Measurements from ENCODE around the gene OR56B4. TPM values are rescaled to one million over a fixed set of nuclear protein-coding genes. Genes with fewer than 3 reads are reported as not detected.

Gene OR56B4
- total RNA-seq, 4 donors from 2014 or later: not detected

- no peak overlapping the region for H3K27ac ChIP-seq
- no peaks in the 10 kb centered on the region for H3K4me1 ChIP-seq
- DNase-seq (ENCODE audit: low spot score in 2 of 2): no peak
- 41% methylated on average over 2 of the region's 2 CpGs for WGBS
- H3K9me3 ChIP-seq: no peaks in the 10 kb centered on the region
- H3K4me3 ChIP-seq: no peak overlapping the region
- no peaks in the 10 kb centered on the region for H3K27me3 ChIP-seq
- TF ChIP-seq POLR2AphosphoS5 (IDR thresholded peaks at IDR 0.05) (no peak), EP300 (IDR thresholded peaks at IDR 0.05) (no peak), POLR2A (IDR thresholded peaks at IDR 0.05) (no peak), CTCF (IDR thresholded peaks at IDR 0.05) (no peak)
- no peaks in the 10 kb centered on the region for H3K36me3 ChIP-seq
Measured at GRCh38 chr11:6099577-6099976, 7.9 kb upstream of the OR56B4 start.

- Histone ChIP-seq H3K9me3 (no peaks in the 10 kb centered on the region), H3K27me3 (no peaks in the 10 kb centered on the region), H3K27ac (no peak overlapping the region), H3K4me3 (no peak overlapping the region), H3K4me1 (no peaks in the 10 kb centered on the region), H3K36me3 (no peaks in the 10 kb centered on the region)
- WGBS: 0% methylated on average over 1 of the region's 1 CpG
- no peak for DNase-seq (ENCODE audit: low spot score in 2 of 2)
- TF ChIP-seq POLR2AphosphoS5 (IDR thresholded peaks at IDR 0.05): no peak
- no peak for TF ChIP-seq POLR2A (IDR thresholded peaks at IDR 0.05)
- TF ChIP-seq CTCF (IDR thresholded peaks at IDR 0.05): no peak
- TF ChIP-seq EP300 (IDR thresholded peaks at IDR 0.05): no peak
Measured at GRCh38 chr11:6110011-6110410, 2.5 kb downstream of the OR56B4 start.

GRCh38 chr11:6111673-6112072 lies 4.2 kb downstream of the OR56B4 start:
- Histone ChIP-seq H3K36me3 (no peaks in the 10 kb centered on the region), H3K4me3 (no peak overlapping the region), H3K4me1 (no peaks in the 10 kb centered on the region), H3K27me3 (no peaks in the 10 kb centered on the region), H3K9me3 (no peaks in the 10 kb centered on the region), H3K27ac (no peak overlapping the region)
- no peak for DNase-seq (ENCODE audit: low spot score in 2 of 2)
- WGBS: 44% methylated on average over 2 of the region's 2 CpGs
- TF ChIP-seq CTCF (IDR thresholded peaks at IDR 0.05) (no peak), EP300 (IDR thresholded peaks at IDR 0.05) (no peak), POLR2A (IDR thresholded peaks at IDR 0.05) (no peak), POLR2AphosphoS5 (IDR thresholded peaks at IDR 0.05) (no peak)

GRCh38 chr11:6116638-6117037 lies 9.2 kb downstream of the OR56B4 start:
- no peak overlapping the region for H3K4me3 ChIP-seq
- no peaks in the 10 kb centered on the region for H3K9me3 ChIP-seq
- H3K27me3 ChIP-seq: no peaks in the 10 kb centered on the region
- no peaks in the 10 kb centered on the region for H3K4me1 ChIP-seq
- no peak overlapping the region for H3K27ac ChIP-seq
- WGBS: 91% methylated on average over 1 of the region's 1 CpG
- no peaks in the 10 kb centered on the region for H3K36me3 ChIP-seq
- TF ChIP-seq CTCF (IDR thresholded peaks at IDR 0.05): no peak
- no peak for TF ChIP-seq POLR2AphosphoS5 (IDR thresholded peaks at IDR 0.05)
- no peak for TF ChIP-seq POLR2A (IDR thresholded peaks at IDR 0.05)
- no peak for TF ChIP-seq EP300 (IDR thresholded peaks at IDR 0.05)
- no peak for DNase-seq (ENCODE audit: low spot score in 2 of 2)

- no peak overlapping the region for H3K4me3 ChIP-seq
- H3K36me3 ChIP-seq: no peaks in the 10 kb centered on the region
- H3K27ac ChIP-seq: no peak overlapping the region
- H3K4me1 ChIP-seq: no peaks in the 10 kb centered on the region
- no peaks in the 10 kb centered on the region for H3K9me3 ChIP-seq
- no peaks in the 10 kb centered on the region for H3K27me3 ChIP-seq
- TF ChIP-seq POLR2A (IDR thresholded peaks at IDR 0.05) (no peak), POLR2AphosphoS5 (IDR thresholded peaks at IDR 0.05) (no peak), EP300 (IDR thresholded peaks at IDR 0.05) (no peak), CTCF (IDR thresholded peaks at IDR 0.05) (no peak)
- 71% methylated on average over 3 of the region's 3 CpGs for WGBS
- DNase-seq (ENCODE audit: low spot score in 2 of 2): no peak
Measured at GRCh38 chr11:6124245-6124644, 16.8 kb downstream of the OR56B4 start.
